ENCODE results near the gene PLD1. TPM values are rescaled to one million over a fixed set of nuclear protein-coding genes. Genes with fewer than 3 reads are reported as not detected.

Gene PLD1
- total and polyA plus RNA-seq, 4 donors, result 3.1 to 31.1 (median 12.2) TPM

DNA sequence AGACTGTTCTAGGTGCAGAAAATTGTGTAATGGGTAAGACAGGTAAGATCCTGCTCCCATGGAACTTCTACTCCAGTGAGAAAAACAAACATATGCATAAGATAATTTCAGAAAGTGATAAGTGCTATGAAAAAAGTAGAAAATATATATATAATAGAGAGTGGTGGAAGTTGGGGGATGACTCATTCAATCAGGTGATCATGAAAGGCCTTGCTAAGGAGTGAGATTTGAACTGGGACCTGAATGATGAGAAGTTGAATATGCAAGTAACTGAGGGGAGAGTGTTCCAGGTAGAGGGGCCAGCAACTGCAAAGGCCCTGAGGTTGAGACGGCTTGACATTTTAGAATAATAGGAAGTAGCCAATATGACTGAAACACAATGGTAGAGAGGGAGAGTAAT, 257.8 kb downstream of the PLD1 start:
- Histone ChIP-seq H3K36me3 (ENCODE audit: control insufficient read depth in 4 of 4, insufficient read depth in 4 of 4, low read length in 4 of 4) (no peaks in the 10 kb centered on the region), H3K27ac (ENCODE audit: low read depth in 1 of 2, low read length in 1 of 2) (no peak overlapping the region)

GRCh38 chr3:171551296-171551695, 259.0 kb downstream of the PLD1 start:
- no peak for TF ChIP-seq CTCF (IDR thresholded peaks at IDR 0.05; ENCODE audit: control extremely low read depth, extremely low read depth)
- WGBS, 2 donors, result 77 to 81% methylated on average over 1 of the region's 1 CpG
- H3K36me3 ChIP-seq (ENCODE audit: control insufficient read depth in 4 of 4, insufficient read depth in 4 of 4, low read length in 4 of 4), result no peaks in the 10 kb centered on the region
- no peak overlapping the region for H3K4me3 ChIP-seq
- no peak overlapping the region for H3K9ac ChIP-seq (ENCODE audit: insufficient read depth in 1 of 2, low read length in 2 of 2)
- no peaks in the 10 kb centered on the region for H3K27me3 ChIP-seq (ENCODE audit: control insufficient read depth in 3 of 3, insufficient read depth in 3 of 3, low read length in 2 of 3)
- no peak for ATAC-seq (ENCODE audit: insufficient read depth, low FRiP score)
- H3K27ac ChIP-seq (ENCODE audit: low read depth in 1 of 2, low read length in 1 of 2), result no peak overlapping the region
- DNase-seq, result no peak
- no peaks in the 10 kb centered on the region for H3K9me3 ChIP-seq (ENCODE audit: control insufficient read depth in 4 of 4, insufficient read depth in 3 of 4, low read length in 3 of 4)
- H3K4me1 ChIP-seq (ENCODE audit: control insufficient read depth in 5 of 5, insufficient read depth in 5 of 5, low read length in 5 of 5), result peaks cover 0 to 6% (median 3%) of the 10 kb centered on the region in 5 donors

More for the DNA sequence above, 257.8 kb downstream of the PLD1 start:
- DNase-seq (no peak), ATAC-seq (ENCODE audit: insufficient read depth, low FRiP score) (no peak)
- H3K9me3 ChIP-seq (ENCODE audit: control insufficient read depth in 4 of 4, insufficient read depth in 3 of 4, low read length in 3 of 4), result no peaks in the 10 kb centered on the region
- WGBS, 2 donors, result 48 to 77% methylated on average over 1 of the region's 1 CpG
- H3K9ac ChIP-seq (ENCODE audit: insufficient read depth in 1 of 2, low read length in 2 of 2), result no peak overlapping the region
- H3K27me3 ChIP-seq (ENCODE audit: control insufficient read depth in 3 of 3, insufficient read depth in 3 of 3, low read length in 2 of 3), result no peaks in the 10 kb centered on the region
- peaks cover 0 to 6% (median 3%) of the 10 kb centered on the region in 5 donors for H3K4me1 ChIP-seq (ENCODE audit: control insufficient read depth in 5 of 5, insufficient read depth in 5 of 5, low read length in 5 of 5)
- TF ChIP-seq CTCF (IDR thresholded peaks at IDR 0.05; ENCODE audit: control extremely low read depth, extremely low read depth), result no peak
- H3K4me3 ChIP-seq, result no peak overlapping the region

Other genes with a start within 250 kb of the PLD1 start
- 10 to 100 TPM; 11.5 to 16.5 TPM for gene TMEM212, start 32.9 kb upstream of the PLD1 start, total RNA-seq
- 1 to 10 TPM; 1.5 to 4.6 TPM for gene TMEM212, start 32.9 kb upstream of the PLD1 start, polyA plus RNA-seq
- gene FNDC3B, start 229.1 kb upstream of the PLD1 start, total RNA-seq, result 100 to 1,000 TPM; 150 to 175 TPM
- gene FNDC3B, start 229.1 kb upstream of the PLD1 start, polyA plus RNA-seq, result 10 to 100 TPM; 13.3 to 50.0 TPM